Astrocyte (in vitro differentiated cells and primary cell): ENCODE data around the gene IKZF5.

Experiments used
- CTCF ChIP-seq: IDR thresholded peaks from 2 replicates; pipeline ENCODE4 v1.5.1; 2011; ENCODE audit warnings: low read depth, mild to moderate bottlenecking, inconsistent platforms, low read length, moderate library complexity; ENCODE audit not compliant: insufficient read depth
- EZH2 ChIP-seq: IDR thresholded peaks from 2 replicates; pipeline ENCODE4 v1.6.1; 2012; ENCODE audit warnings: mild to moderate bottlenecking, low read length, inconsistent platforms; ENCODE audit not compliant: insufficient read depth

- no peak for TF ChIP-seq CTCF
- TF ChIP-seq EZH2 = no peak
Measured at GRCh38 chr10:123000155-123000554, 8.4 kb downstream of the IKZF5 start.
